CD4-positive, alpha-beta T cell (primary cell): ENCODE results near the gene STX8. TPM values are rescaled to one million over a fixed set of nuclear protein-coding genes. Genes with fewer than 3 reads are reported as not detected.

Experiments
- ATAC-seq: fragments of 200-7000 bp; cut with Tn5 transposase; one replicate; pipeline ENCODE4 v1.10.0; 2022; ENCODE audit warnings: mild to moderate bottlenecking; ENCODE audit not compliant: poor library complexity
- CTCF ChIA-PET: fragments of 350-600 bp; sonication (Branson Sonifier 250); formaldehyde crosslinking; loops from one replicate; lab custom pipeline; 2021; ENCODE audit warnings: antibody characterized with exemption, inconsistent platforms; lab: Charles Lee
- POLR2A ChIA-PET: fragments of 350-600 bp; sonication (Branson Sonifier 250); formaldehyde crosslinking; loops from one replicate; lab custom pipeline; 2021; ENCODE audit warnings: antibody characterized with exemption, inconsistent platforms; lab: Charles Lee
- DNase-seq, 14 experiments: peaks; one replicate each; pipeline ENCODE4 v3.0.0-alpha.2; 2013 to 2020; ENCODE audit warnings: mixed read lengths in 2 of 14
- H3K27ac ChIP-seq, 2 donors: one replicate each; pipeline versions ENCODE4 v1.5.1 to v1.7.0; 2013; ENCODE audit warnings: low read length in 2 of 2, low read depth in 1 of 2, mild to moderate bottlenecking in 1 of 2
- H3K27me3 ChIP-seq, 2 experiments: 1 replicate in 1 of 2; 2 replicates in 1 of 2; pipeline versions ENCODE4 v1.6.1 to v1.7.0; 2013; ENCODE audit warnings: low read length in 2 of 2, control low read depth in 1 of 2, mild to moderate bottlenecking in 1 of 2, moderate library complexity in 1 of 2; ENCODE audit not compliant: insufficient read depth in 2 of 2, control insufficient read depth in 1 of 2
- H3K36me3 ChIP-seq: one replicate; pipeline ENCODE4 v1.6.1; 2013; ENCODE audit warnings: low read length, control low read depth; ENCODE audit not compliant: insufficient read depth
- H3K4me1 ChIP-seq: one replicate; pipeline ENCODE4 v1.6.1; 2013; ENCODE audit warnings: low read length, control low read depth; ENCODE audit not compliant: insufficient read depth
- H3K4me3 ChIP-seq: one replicate; pipeline ENCODE4 v1.5.1; 2013; ENCODE audit warnings: mild to moderate bottlenecking, low read length, moderate library complexity
- H3K9me3 ChIP-seq, 2 experiments: 1 replicate in 1 of 2; 2 replicates in 1 of 2; pipeline versions ENCODE4 v1.6.1 to v1.7.0; 2013; ENCODE audit warnings: low read length in 2 of 2, mild to moderate bottlenecking in 2 of 2, control low read depth in 1 of 2, moderate library complexity in 1 of 2; ENCODE audit not compliant: control insufficient read depth in 1 of 2, insufficient read depth in 1 of 2
- H3K27ac Mint-ChIP-seq: one replicate; pipeline ENCODE4 v1.8.0; 2020; ENCODE audit warnings: mixed read lengths
- H3K27me3 Mint-ChIP-seq: one replicate; pipeline ENCODE4 v1.8.0; 2021; ENCODE audit warnings: mixed read lengths
- H3K36me3 Mint-ChIP-seq: one replicate; pipeline ENCODE4 v1.8.0; 2021; ENCODE audit warnings: low read depth, mixed read lengths
- H3K4me1 Mint-ChIP-seq: one replicate; pipeline ENCODE4 v1.8.0; 2021; ENCODE audit warnings: low read depth, mixed read lengths
- H3K4me3 Mint-ChIP-seq: one replicate; pipeline ENCODE4 v1.8.0; 2020; ENCODE audit warnings: mild to moderate bottlenecking, mixed read lengths
- H3K9me3 Mint-ChIP-seq: one replicate; pipeline ENCODE4 v1.8.0; 2020; ENCODE audit warnings: mixed read lengths
- CTCF ChIP-seq: fragments of 200-600 bp; IDR thresholded peaks from one replicate; pipeline ENCODE4 v1.8.0; 2022; ENCODE audit warnings: antibody characterized with exemption, mild to moderate bottlenecking
- intact Hi-C, 2 experiments: fragments of 100-400 bp; cut with DNase I in 1 of 2; cut with micrococcal nuclease in 1 of 2; formaldehyde crosslinking; loops; one replicate each; pipeline versions ENCODE4 v1.15.1 to v1.9.0; 2023 to 2025; cut with DNase I, micrococcal nuclease
- total RNA-seq, 174 experiments: library from RNA in 2 of 174; stranded (reverse) in 2 of 174; gene quantifications; one replicate each; pipeline ENCODE4 v1.2.3 and lab custom pipeline; 2021 to 2026

The STX8 gene
- total RNA-seq, 2 experiments from 2014 or later = 52.2 to 63.2 TPM

- no peak overlapping the region for H3K4me3 ChIP-seq
- H3K36me3 Mint-ChIP-seq = peaks cover 59% of the 10 kb centered on the region
- no peak overlapping the region for H3K27ac ChIP-seq
- no peaks in the 10 kb centered on the region for H3K4me1 ChIP-seq
- H3K27me3 Mint-ChIP-seq = no peaks in the 10 kb centered on the region
- DNase-seq (no peak), ATAC-seq (no peak)
- no peak overlapping the region for H3K4me3 Mint-ChIP-seq
- no peaks in the 10 kb centered on the region for H3K4me1 Mint-ChIP-seq
- no peaks in the 10 kb centered on the region for H3K9me3 Mint-ChIP-seq
- no peak overlapping the region for H3K27ac Mint-ChIP-seq
- no peaks in the 10 kb centered on the region for H3K9me3 ChIP-seq
- POLR2A ChIA-PET = no interaction called here
- intact Hi-C loops = no loop called here
- no peaks in the 10 kb centered on the region for H3K27me3 ChIP-seq
- CTCF ChIA-PET = no interaction called here
- TF ChIP-seq CTCF = no peak
- H3K36me3 ChIP-seq = peaks cover 12% of the 10 kb centered on the region
Observed at GRCh38 chr17:9498490-9498889, 77.1 kb downstream of the STX8 start.

GRCh38 chr17:9488556-9488955 lies 87.1 kb downstream of the STX8 start:
- DNase-seq (no peak), ATAC-seq (no peak)
- Mint-ChIP-seq H3K4me3 (no peak overlapping the region), H3K27ac (no peak overlapping the region), H3K27me3 (no peaks in the 10 kb centered on the region), H3K9me3 (no peaks in the 10 kb centered on the region), H3K36me3 (peaks cover 83% of the 10 kb centered on the region), H3K4me1 (no peaks in the 10 kb centered on the region)
- Histone ChIP-seq H3K4me1 (no peaks in the 10 kb centered on the region), H3K27me3 (no peaks in the 10 kb centered on the region), H3K9me3 (peaks cover 0 to 3% of the 10 kb centered on the region in 2 experiments), H3K27ac (no peak overlapping the region), H3K36me3 (peaks cover 20% of the 10 kb centered on the region), H3K4me3 (no peak overlapping the region)
- intact Hi-C loops = no loop called here
- no peak for TF ChIP-seq CTCF
- CTCF ChIA-PET = no interaction called here
- POLR2A ChIA-PET = no interaction called here

GRCh38 chr17:9487406-9487805 lies 88.2 kb downstream of the STX8 start:
- no peak overlapping the region for H3K4me3 ChIP-seq
- intact Hi-C loops = no loop called here
- H3K4me1 ChIP-seq = no peaks in the 10 kb centered on the region
- CTCF ChIA-PET = no interaction called here
- H3K36me3 ChIP-seq = peaks cover 26% of the 10 kb centered on the region
- H3K27ac ChIP-seq = no peak overlapping the region
- H3K27me3 ChIP-seq = no peaks in the 10 kb centered on the region
- Mint-ChIP-seq H3K27ac (no peak overlapping the region), H3K27me3 (no peaks in the 10 kb centered on the region), H3K36me3 (peaks cover 89% of the 10 kb centered on the region), H3K4me3 (no peak overlapping the region), H3K9me3 (no peaks in the 10 kb centered on the region), H3K4me1 (no peaks in the 10 kb centered on the region)
- DNase-seq = no peak
- no peak for ATAC-seq
- H3K9me3 ChIP-seq = peaks cover 0 to under 1% of the 10 kb centered on the region in 2 experiments
- POLR2A ChIA-PET = no interaction called here
- no peak for TF ChIP-seq CTCF
